HTR-8/SVneo (cell line): ENCODE data around the gene NUP50.

Source experiments
- DNase-seq: peaks from one replicate; pipeline ENCODE4 v3.0.0; 2011; ENCODE audit warnings: low spot score, mixed read lengths; ENCODE audit not compliant: insufficient read length
- FAIRE-seq: peaks from 2 replicates; lab custom pipeline; 2011; peaks lifted over from hg19 to GRCh38; lab: Jason Lieb, UNC

The NUP50 gene

GRCh38 chr22:45225732-45226502 is 62.2 kb downstream of the NUP50 start:
- FAIRE-seq = no peak
- no peak for DNase-seq

GRCh38 chr22:45226503-45227186 is 62.9 kb downstream of the NUP50 start:
- no peak for FAIRE-seq

GRCh38 chr22:45227645-45228400 is 64.1 kb downstream of the NUP50 start:
- DNase-seq = no peak
- no peak for FAIRE-seq

More at GRCh38 chr22:45226503-45227186, 62.9 kb downstream of the NUP50 start:
- no peak for DNase-seq

GRCh38 chr22:45228401-45228754 is 64.7 kb downstream of the NUP50 start:
- DNase-seq (no peak), FAIRE-seq (no peak)

- no peak for FAIRE-seq
Observed at GRCh38 chr22:45229181-45229580, 65.5 kb downstream of the NUP50 start.

GRCh38 chr22:45230026-45230721 is 66.4 kb downstream of the NUP50 start:
- FAIRE-seq (no peak), DNase-seq (no peak)

More at GRCh38 chr22:45229181-45229580, 65.5 kb downstream of the NUP50 start:
- DNase-seq = no peak

- FAIRE-seq (no peak), DNase-seq (no peak)
Observed at GRCh38 chr22:45231293-45231692, 67.6 kb downstream of the NUP50 start.

- FAIRE-seq = no peak
Observed at GRCh38 chr22:45233386-45233785, 69.7 kb downstream of the NUP50 start.

GRCh38 chr22:45233827-45234226 is 70.1 kb downstream of the NUP50 start:
- no peak for FAIRE-seq

More at GRCh38 chr22:45233386-45233785, 69.7 kb downstream of the NUP50 start:
- no peak for DNase-seq

GRCh38 chr22:45235101-45235777 is 71.5 kb downstream of the NUP50 start:
- no peak for DNase-seq
- no peak for FAIRE-seq

More at GRCh38 chr22:45233827-45234226, 70.1 kb downstream of the NUP50 start:
- DNase-seq = no peak

- FAIRE-seq = no peak
- no peak for DNase-seq
Observed at GRCh38 chr22:45235851-45236342, 72.2 kb downstream of the NUP50 start.

GRCh38 chr22:45237065-45237990 is 73.6 kb downstream of the NUP50 start:
- DNase-seq = no peak
- no peak for FAIRE-seq
